ENCODE measurements around the gene TFIP11. TPM values are rescaled to one million over a fixed set of nuclear protein-coding genes. Genes with fewer than 3 reads are reported as not detected.

The TFIP11 gene
- total and polyA plus RNA-seq, 2 of the 8 experiments (the other 6 are each of a cell fraction or from before 2014, with no cell fraction given) = 18.1 to 28.3 TPM

- TF ChIP-seq, protein P1, sequence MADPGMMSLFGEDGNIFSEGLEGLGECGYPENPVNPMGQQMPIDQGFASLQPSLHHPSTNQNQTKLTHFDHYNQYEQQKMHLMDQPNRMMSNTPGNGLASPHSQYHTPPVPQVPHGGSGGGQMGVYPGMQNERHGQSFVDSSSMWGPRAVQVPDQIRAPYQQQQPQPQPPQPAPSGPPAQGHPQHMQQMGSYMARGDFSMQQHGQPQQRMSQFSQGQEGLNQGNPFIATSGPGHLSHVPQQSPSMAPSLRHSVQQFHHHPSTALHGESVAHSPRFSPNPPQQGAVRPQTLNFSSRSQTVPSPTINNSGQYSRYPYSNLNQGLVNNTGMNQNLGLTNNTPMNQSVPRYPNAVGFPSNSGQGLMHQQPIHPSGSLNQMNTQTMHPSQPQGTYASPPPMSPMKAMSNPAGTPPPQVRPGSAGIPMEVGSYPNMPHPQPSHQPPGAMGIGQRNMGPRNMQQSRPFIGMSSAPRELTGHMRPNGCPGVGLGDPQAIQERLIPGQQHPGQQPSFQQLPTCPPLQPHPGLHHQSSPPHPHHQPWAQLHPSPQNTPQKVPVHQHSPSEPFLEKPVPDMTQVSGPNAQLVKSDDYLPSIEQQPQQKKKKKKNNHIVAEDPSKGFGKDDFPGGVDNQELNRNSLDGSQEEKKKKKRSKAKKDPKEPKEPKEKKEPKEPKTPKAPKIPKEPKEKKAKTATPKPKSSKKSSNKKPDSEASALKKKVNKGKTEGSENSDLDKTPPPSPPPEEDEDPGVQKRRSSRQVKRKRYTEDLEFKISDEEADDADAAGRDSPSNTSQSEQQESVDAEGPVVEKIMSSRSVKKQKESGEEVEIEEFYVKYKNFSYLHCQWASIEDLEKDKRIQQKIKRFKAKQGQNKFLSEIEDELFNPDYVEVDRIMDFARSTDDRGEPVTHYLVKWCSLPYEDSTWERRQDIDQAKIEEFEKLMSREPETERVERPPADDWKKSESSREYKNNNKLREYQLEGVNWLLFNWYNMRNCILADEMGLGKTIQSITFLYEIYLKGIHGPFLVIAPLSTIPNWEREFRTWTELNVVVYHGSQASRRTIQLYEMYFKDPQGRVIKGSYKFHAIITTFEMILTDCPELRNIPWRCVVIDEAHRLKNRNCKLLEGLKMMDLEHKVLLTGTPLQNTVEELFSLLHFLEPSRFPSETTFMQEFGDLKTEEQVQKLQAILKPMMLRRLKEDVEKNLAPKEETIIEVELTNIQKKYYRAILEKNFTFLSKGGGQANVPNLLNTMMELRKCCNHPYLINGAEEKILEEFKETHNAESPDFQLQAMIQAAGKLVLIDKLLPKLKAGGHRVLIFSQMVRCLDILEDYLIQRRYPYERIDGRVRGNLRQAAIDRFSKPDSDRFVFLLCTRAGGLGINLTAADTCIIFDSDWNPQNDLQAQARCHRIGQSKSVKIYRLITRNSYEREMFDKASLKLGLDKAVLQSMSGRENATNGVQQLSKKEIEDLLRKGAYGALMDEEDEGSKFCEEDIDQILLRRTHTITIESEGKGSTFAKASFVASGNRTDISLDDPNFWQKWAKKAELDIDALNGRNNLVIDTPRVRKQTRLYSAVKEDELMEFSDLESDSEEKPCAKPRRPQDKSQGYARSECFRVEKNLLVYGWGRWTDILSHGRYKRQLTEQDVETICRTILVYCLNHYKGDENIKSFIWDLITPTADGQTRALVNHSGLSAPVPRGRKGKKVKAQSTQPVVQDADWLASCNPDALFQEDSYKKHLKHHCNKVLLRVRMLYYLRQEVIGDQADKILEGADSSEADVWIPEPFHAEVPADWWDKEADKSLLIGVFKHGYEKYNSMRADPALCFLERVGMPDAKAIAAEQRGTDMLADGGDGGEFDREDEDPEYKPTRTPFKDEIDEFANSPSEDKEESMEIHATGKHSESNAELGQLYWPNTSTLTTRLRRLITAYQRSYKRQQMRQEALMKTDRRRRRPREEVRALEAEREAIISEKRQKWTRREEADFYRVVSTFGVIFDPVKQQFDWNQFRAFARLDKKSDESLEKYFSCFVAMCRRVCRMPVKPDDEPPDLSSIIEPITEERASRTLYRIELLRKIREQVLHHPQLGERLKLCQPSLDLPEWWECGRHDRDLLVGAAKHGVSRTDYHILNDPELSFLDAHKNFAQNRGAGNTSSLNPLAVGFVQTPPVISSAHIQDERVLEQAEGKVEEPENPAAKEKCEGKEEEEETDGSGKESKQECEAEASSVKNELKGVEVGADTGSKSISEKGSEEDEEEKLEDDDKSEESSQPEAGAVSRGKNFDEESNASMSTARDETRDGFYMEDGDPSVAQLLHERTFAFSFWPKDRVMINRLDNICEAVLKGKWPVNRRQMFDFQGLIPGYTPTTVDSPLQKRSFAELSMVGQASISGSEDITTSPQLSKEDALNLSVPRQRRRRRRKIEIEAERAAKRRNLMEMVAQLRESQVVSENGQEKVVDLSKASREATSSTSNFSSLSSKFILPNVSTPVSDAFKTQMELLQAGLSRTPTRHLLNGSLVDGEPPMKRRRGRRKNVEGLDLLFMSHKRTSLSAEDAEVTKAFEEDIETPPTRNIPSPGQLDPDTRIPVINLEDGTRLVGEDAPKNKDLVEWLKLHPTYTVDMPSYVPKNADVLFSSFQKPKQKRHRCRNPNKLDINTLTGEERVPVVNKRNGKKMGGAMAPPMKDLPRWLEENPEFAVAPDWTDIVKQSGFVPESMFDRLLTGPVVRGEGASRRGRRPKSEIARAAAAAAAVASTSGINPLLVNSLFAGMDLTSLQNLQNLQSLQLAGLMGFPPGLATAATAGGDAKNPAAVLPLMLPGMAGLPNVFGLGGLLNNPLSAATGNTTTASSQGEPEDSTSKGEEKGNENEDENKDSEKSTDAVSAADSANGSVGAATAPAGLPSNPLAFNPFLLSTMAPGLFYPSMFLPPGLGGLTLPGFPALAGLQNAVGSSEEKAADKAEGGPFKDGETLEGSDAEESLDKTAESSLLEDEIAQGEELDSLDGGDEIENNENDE (IDR thresholded peaks at IDR 0.05; ENCODE audit: insufficient replicate concordance, low read length) = no peak
- TF ChIP-seq RAD21 (IDR thresholded peaks at IDR 0.05 in 1 of 2, conservative IDR thresholded peaks at IDR 0.05 in 1 of 2; ENCODE audit: low read depth in 2 of 2, low read length in 2 of 2) (no peak), TCF12 (IDR thresholded peaks at IDR 0.05; ENCODE audit: low read depth, low read length) (no peak), CHD1 (IDR thresholded peaks at IDR 0.05; ENCODE audit: low read depth, low read length) (no peak), POLR2A (IDR thresholded peaks at IDR 0.05; ENCODE audit: control extremely low read depth in 1 of 2, low read depth in 2 of 2, low read length in 2 of 2) (no peak)
Observed at GRCh38 chr22:26545385-26545784, 33.1 kb upstream of the TFIP11 start (continued).
